NCI-H1417 (cell line): ENCODE data around the gene BASP1.
A peak's percentile ranks its signal among the peaks of the same experiment; 100 is the strongest.

Experiments used
- DNase-seq, 3 experiments: peaks; one replicate each; lab custom pipeline; 2025; lab: John Stamatoyannopoulos, UW

BASP1 gene

GRCh38 chr5:17217493-17218352 is at the start of gene BASP1:
TSS of gene BASP1 (plus strand) at chr5:17217631. CDS start at chr5:17275217, 57,586 bp downstream.
- DNase-seq, result peak in 2 of 3 experiments; percentile 85 to 88

- no peak for DNase-seq
Measured at GRCh38 chr5:17169507-17169906, 47.9 kb upstream of the BASP1 start.

- DNase-seq, result no peak
Measured at GRCh38 chr5:17172791-17173190, 44.6 kb upstream of the BASP1 start.

GRCh38 chr5:17174965-17175364 is 42.5 kb upstream of the BASP1 start:
- DNase-seq, result no peak

- DNase-seq, result no peak
Measured at GRCh38 chr5:17177501-17178372, 39.7 kb upstream of the BASP1 start.

GRCh38 chr5:17178373-17178675 is 39.1 kb upstream of the BASP1 start:
- no peak for DNase-seq

GRCh38 chr5:17180330-17180843 is 37.0 kb upstream of the BASP1 start:
- no peak for DNase-seq

- DNase-seq, result no peak
Measured at GRCh38 chr5:17180864-17181723, 36.3 kb upstream of the BASP1 start.

GRCh38 chr5:17182494-17182893 is 34.9 kb upstream of the BASP1 start:
- no peak for DNase-seq

- no peak for DNase-seq
Measured at GRCh38 chr5:17182981-17183380, 34.5 kb upstream of the BASP1 start.

- DNase-seq, result no peak
Measured at GRCh38 chr5:17183831-17184230, 33.6 kb upstream of the BASP1 start.

- no peak for DNase-seq
Measured at GRCh38 chr5:17184588-17184987, 32.8 kb upstream of the BASP1 start.

GRCh38 chr5:17185349-17185748 is 32.1 kb upstream of the BASP1 start:
- no peak for DNase-seq

- DNase-seq, result no peak
Measured at GRCh38 chr5:17185773-17186172, 31.7 kb upstream of the BASP1 start.

GRCh38 chr5:17186256-17186655 is 31.2 kb upstream of the BASP1 start:
- DNase-seq, result no peak

GRCh38 chr5:17187011-17187785 is 30.2 kb upstream of the BASP1 start:
- DNase-seq, result no peak

GRCh38 chr5:17187786-17188170 is 29.7 kb upstream of the BASP1 start:
- no peak for DNase-seq

- DNase-seq, result peak; percentile 75 to 90 (median 87)
Measured at GRCh38 chr5:17189381-17190036, 27.9 kb upstream of the BASP1 start.

- DNase-seq, result peak; percentile 36 to 71 (median 69)
Measured at GRCh38 chr5:17190242-17190778, 27.1 kb upstream of the BASP1 start.

- no peak for DNase-seq
Measured at GRCh38 chr5:17190799-17191391, 26.5 kb upstream of the BASP1 start.
